K562 (cell line): ENCODE results near the gene GNG7. TPM values are rescaled to one million over a fixed set of nuclear protein-coding genes. Genes with fewer than 3 reads are reported as not detected.
A peak's percentile ranks its signal among the peaks of the same experiment; 100 is the strongest.

Source experiments
- AFF4 ChIP-seq: sonication (generic); formaldehyde crosslinking; IDR thresholded peaks from 2 replicates; pipeline ENCODE4 v1.8.0; 2023; ENCODE audit warnings: mild to moderate bottlenecking, missing genetic modification reagents
- ATF7 ChIP-seq: fragments of 450-650 bp; IDR thresholded peaks from 2 replicates; pipeline ENCODE4 v1.7.1; 2014; ENCODE audit warnings: mild to moderate bottlenecking, moderate library complexity
- CBX3 ChIP-seq, 2 experiments: IDR thresholded peaks; 1 replicate in 1 of 2; 2 replicates in 1 of 2; pipeline ENCODE4 v1.6.1; 2012; ENCODE audit warnings: inconsistent platforms in 2 of 2, low read length in 2 of 2, borderline replicate concordance in 1 of 2, control low read depth in 1 of 2
- CHD1 ChIP-seq: fragments of 200-600 bp; sonication (generic); IDR thresholded peaks from one replicate; pipeline ENCODE4 v1.6.1; 2012; ENCODE audit warnings: mild to moderate bottlenecking, moderate library complexity, low read length, inconsistent platforms
- CUX1 ChIP-seq: fragments of 200-800 bp; sonication (Bioruptor generic); IDR thresholded peaks from 2 replicates; pipeline ENCODE4 v1.6.1; 2016; ENCODE audit warnings: missing genetic modification characterization, missing compliant biosample characterization
- DPF2 ChIP-seq: fragments of 450-650 bp; IDR thresholded peaks from 2 replicates; pipeline ENCODE4 v1.6.1; 2016
- FOXA3 ChIP-seq, 2 experiments: fragments of 450-650 bp in 1 of 2; sonication (generic) in 1 of 2; formaldehyde crosslinking; IDR thresholded peaks in 1 of 2; conservative IDR thresholded peaks in 1 of 2; 2 replicates each; pipeline versions ENCODE4 v1.4.0 to v1.8.0; 2020 to 2022; ENCODE audit warnings: mild to moderate bottlenecking in 2 of 2, missing genetic modification reagents in 1 of 2
- GATA2 ChIP-seq: sonication (generic); formaldehyde crosslinking; IDR thresholded peaks from 2 replicates; pipeline ENCODE4 v1.4.0; 2020; ENCODE audit warnings: mild to moderate bottlenecking, missing genetic modification reagents
- HBP1 ChIP-seq: fragments of 450-650 bp; formaldehyde crosslinking; IDR thresholded peaks from 2 replicates; pipeline ENCODE4 v1.4.0; 2022; ENCODE audit warnings: missing genetic modification characterization
- JUND ChIP-seq, 2 experiments: IDR thresholded peaks; 2 replicates in 1 of 2; 3 replicates in 1 of 2; pipeline ENCODE4 v1.6.1; 2011; ENCODE audit warnings: borderline replicate concordance in 2 of 2, low read depth in 2 of 2, low read length in 2 of 2, improper control_type of control experiment in 1 of 2, missing biosample characterization in 1 of 2, missing genetic modification characterization in 1 of 2, missing genetic modification reagents in 1 of 2
- MCM5 ChIP-seq: fragments of 450-650 bp; IDR thresholded peaks from 2 replicates; pipeline ENCODE4 v1.6.1; 2016; ENCODE audit warnings: low read depth
- MED1 ChIP-seq: sonication (generic); formaldehyde crosslinking; IDR thresholded peaks from 2 replicates; pipeline ENCODE4 v1.8.1; 2023; ENCODE audit warnings: missing genetic modification reagents, borderline replicate concordance
- SIRT6 ChIP-seq: IDR thresholded peaks from one replicate; pipeline ENCODE4 v1.6.1; 2012; ENCODE audit warnings: low read depth, mild to moderate bottlenecking, control low read depth, inconsistent platforms, low read length, moderate library complexity
- ZBTB7A ChIP-seq: IDR thresholded peaks from 2 replicates; pipeline ENCODE4 v1.6.1; 2011; ENCODE audit warnings: low read depth, mild to moderate bottlenecking, low read length, moderate library complexity, borderline replicate concordance; ENCODE audit not compliant: control insufficient read depth
- ZNF140 ChIP-seq: fragments of 250-450 bp; sonication (Bioruptor Pico); IDR thresholded peaks from 2 replicates; pipeline ENCODE4 v1.8.0; 2021; ENCODE audit warnings: moderate library complexity, mild to moderate bottlenecking, inconsistent platforms
- ZNF699 ChIP-seq: fragments of 250-450 bp; sonication (Bioruptor Pico); IDR thresholded peaks from 2 replicates; pipeline ENCODE4 v1.8.0; 2021; ENCODE audit warnings: mild to moderate bottlenecking, moderate library complexity; ENCODE audit not compliant: insufficient replicate concordance
- polyA plus RNA-seq, 8 experiments: library from polyadenylated mRNA; depleted of rRNA in 4 of 8; stranded (reverse) in 5 of 8; unstranded in 3 of 8; fragments of >200 nt; fragmentation: Nextera tagmentation in 2 of 8; fragmentation: Illumina TruSeq in 1 of 8; extraction: Ambion mirVana in 2 of 8; extraction: Trizol in 1 of 8; gene quantifications; 2 replicates each; pipeline versions ENCODE4 v1.2.1 to v1.2.3, GENCODE V29; 2011 to 2014; ENCODE audit warnings: inconsistent platforms in 1 of 8, missing spikeins in 1 of 8
- total RNA-seq, 7 experiments: library from RNA; depleted of rRNA in 6 of 7; stranded (reverse); fragments of >200 nt in 6 of 7; fragmentation: Illumina TruSeq in 2 of 7; extraction: Trizol in 2 of 7; gene quantifications; 2 replicates each; pipeline versions ENCODE4 v1.2.1 to v1.2.3, GENCODE V29; 2011 to 2021; ENCODE audit warnings: low replicate concordance in 1 of 7

Gene GNG7
- total and polyA plus RNA-seq, 9 of the 15 experiments (the other 6 are each of a cell fraction or from before 2014, with no cell fraction given), result 0.01 to 0.20 (median 0.06) TPM; not detected in 1

- TF ChIP-seq AFF4 (CRISPR knock-in tag), result peak; percentile 79
- TF ChIP-seq DPF2, result no peak
- TF ChIP-seq CUX1, result no peak
- TF ChIP-seq CHD1, result peak; percentile 58
- no peak for TF ChIP-seq GATA2 (CRISPR knock-in tag)
- TF ChIP-seq ZNF699 (CRISPR knock-in tag), result no peak
- no peak for TF ChIP-seq SIRT6
- peak; percentile 83; the same call in 1 of the 2 replicates for TF ChIP-seq HBP1 (CRISPR knock-in tag)
- peak; percentile 61; the same call in 1 of the 2 replicates for TF ChIP-seq JUND (IDR thresholded peaks at IDR 0.05; ENCODE audit: borderline replicate concordance, low read depth, low read length)
- no peak for TF ChIP-seq JUND (tag; IDR thresholded peaks at IDR 0.05; ENCODE audit: borderline replicate concordance, low read depth, low read length)
- no peak for TF ChIP-seq FOXA3 (CRISPR knock-in tag; conservative IDR thresholded peaks at IDR 0.05 in 1 of 2, IDR thresholded peaks at IDR 0.05 in 1 of 2)
- no peak for TF ChIP-seq MCM5
- TF ChIP-seq ZBTB7A, result peak; percentile 88; the same call in 1 of the 2 replicates
- TF ChIP-seq CBX3 (IDR thresholded peaks at IDR 0.05; ENCODE audit: borderline replicate concordance in 1 of 2, low read length in 2 of 2), result no peak
- peak; percentile 63 for TF ChIP-seq ATF7
- no peak for TF ChIP-seq ZNF140 (CRISPR knock-in tag)
- TF ChIP-seq MED1 (CRISPR knock-in tag), result no peak
These were observed 226.6 kb downstream of the GNG7 start, which contains the start of gene GADD45B (continued) for GRCh38 chr19:2475702-2476450.
